ENCODE measurements around the gene BCR. TPM values are rescaled to one million over a fixed set of nuclear protein-coding genes. Genes with fewer than 3 reads are reported as not detected.

Gene BCR
- polyA plus RNA-seq, 1 donor = 13.9 TPM

DNA sequence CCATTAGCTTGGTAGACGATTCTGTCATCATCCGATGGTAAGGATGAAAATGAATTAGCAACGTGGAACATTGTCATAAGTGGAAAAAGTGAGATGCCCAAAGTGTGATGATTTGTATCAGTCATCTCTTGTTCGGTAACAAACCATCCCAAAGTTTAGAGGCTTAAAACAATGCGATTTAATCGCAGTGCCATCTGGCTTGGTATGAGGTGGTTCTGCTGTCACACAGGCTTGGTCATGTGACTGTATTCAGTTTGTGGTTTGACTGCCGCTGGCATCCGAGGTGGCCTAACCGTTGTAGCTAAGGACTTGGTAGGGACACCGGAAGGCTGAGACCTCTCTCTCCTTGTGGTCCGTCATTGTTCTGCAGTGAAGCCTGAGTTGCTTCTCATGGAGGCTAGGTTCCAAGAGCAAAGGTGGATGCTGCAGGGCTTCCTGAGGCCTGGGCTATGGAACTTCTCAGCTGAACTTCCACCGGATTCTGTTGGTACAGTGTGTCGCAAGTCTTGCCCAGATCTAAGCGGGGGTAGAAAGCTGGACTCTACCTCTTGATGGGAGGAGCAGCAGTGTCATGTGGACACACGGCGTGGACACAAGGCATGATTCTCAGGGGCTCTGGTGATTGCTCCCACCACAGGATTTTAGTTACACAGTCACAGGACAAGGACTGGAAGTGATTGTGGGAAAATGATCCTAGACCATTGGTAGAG is 36.3 kb downstream of the BCR start:
- DNase-seq (ENCODE audit: low read depth) = no peak

DNA sequence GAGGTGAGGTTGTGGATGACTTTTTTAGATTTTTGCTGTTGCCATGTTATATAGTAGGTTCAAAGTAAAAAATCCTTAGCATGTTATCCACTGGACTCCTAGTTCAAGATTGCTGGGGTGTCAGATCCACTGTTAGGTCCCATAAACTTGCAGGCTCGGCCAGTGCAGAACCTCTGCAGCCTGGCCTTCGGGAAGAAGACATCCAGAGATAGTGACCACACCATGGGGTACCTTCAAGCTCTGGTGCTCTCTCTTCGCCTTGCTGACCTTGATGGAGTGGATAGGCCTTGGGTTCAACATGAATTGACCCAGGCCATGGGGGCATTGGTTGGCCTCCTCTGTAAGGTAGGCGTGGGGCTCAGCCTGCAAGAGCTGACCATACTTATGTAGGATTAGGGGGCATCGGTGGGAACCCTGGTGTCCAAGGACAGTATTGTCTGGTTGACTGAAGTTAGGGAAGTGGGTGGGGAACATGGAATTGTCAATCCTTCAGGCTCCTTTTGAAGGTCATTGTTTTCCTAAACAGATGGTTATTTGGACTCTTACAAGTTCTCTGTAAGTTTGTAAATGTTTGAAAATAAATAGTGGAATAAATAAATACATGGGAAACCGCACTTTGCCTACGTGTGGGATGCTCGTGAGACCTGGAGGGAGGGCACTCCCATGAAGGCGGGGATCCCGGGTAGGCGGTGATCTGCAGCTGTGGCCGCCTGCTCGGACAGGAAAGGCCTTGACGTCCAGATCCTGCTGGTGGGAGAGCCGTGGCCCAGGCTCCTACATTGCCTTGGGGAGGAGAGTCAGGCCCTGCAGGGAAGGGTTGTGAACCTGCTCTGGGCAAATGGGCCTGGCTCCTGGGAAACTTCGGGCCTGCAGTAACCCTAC is 37.1 kb downstream of the BCR start:
- no peak for DNase-seq (ENCODE audit: low read depth)

DNA sequence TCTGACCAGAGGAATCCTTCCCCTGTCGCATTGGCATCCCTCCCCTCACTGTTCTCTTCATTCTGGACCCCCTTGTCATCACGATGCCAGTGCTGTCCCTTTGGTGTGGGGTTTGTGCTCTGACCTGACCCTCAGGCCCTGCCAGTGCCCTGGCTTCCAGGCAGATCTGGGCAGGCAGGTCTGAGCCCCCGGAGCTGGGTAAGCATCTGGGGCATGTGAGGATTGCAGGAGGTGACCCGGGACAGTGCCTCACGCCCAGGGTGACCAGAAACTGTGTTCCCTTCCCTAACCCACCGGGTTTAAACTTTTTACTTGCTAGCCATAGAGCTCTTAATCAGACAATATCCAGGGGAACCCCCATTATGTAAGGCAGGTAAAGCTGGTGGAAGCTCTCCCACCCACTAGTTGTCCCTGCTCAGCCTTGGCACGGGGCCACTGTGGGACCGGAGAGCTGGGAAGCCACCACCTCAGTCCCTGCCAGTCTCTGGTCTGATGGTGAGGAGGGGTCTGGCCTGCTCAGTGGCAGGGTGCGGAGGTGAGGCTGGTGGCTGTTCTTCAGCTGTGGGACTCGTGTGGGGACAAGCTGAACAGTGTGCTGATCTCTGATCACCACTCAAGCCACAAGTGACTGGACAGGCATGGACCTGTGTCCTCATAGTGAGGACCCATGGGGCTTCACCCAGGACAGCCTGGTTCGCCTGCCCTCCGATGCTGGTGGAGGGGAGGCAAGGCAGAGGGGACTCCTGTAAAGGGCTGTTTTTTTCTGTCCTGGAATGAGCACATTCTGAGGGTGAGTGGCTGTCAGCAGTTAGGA is 38.0 kb downstream of the BCR start:
- DNase-seq (ENCODE audit: low read depth) = no peak

DNA sequence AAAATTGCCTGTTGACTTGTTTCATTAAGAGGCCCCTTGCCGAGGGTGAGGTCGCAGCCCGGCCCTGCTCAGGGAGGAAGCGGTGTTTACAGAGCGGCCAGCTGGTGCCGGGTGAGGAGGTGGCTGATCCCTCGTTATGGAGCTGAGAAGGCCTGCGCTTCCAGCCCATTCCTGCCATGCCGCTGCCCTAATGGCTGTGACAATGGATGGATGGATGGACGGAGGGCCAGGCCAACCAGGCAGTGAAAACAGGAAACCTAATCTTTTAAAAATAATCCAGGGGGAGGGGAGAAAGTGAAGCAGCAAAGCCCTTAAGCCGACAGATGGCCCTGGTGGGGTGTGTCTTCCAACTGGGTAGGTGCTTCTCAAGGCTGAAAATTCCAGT is 38.5 kb downstream of the BCR start:
- DNase-seq (ENCODE audit: low read depth) = no peak

GRCh38 chr22:23219317-23219716 is 39.0 kb downstream of the BCR start:
- no peak for DNase-seq (ENCODE audit: low read depth)

DNA sequence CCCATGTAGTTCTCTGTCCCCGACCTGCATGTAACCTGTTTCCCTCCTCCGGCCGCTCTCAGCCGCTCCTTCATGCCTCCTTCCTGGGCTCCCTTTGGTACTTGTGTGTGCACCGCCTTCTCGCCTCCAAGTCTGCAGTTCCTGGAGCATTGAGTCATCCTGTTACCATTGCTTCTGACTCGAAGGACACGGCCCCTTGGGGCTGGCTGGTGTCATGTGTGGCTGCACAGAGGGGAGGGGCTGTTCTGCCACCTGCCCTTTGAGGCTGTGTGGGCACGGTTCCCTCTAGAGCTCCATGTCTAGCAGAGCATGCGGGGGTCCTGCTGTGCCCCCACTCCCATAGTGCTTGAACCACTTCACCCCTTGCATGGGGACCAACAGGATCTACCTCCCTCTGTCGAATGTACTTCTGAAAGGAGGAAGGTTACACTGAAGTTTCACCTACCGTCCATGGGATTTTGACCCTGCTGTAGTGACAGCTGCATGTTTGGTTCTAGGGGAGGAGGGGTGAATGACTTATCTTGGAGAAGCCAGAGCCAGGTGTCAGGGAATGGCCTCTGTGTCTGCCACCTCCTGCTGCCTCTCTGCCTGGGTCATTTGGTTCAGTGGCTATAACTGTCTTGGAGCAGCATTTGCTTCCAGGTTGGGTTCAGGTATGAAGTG is 39.6 kb downstream of the BCR start:
- no peak for DNase-seq (ENCODE audit: low read depth)

DNA sequence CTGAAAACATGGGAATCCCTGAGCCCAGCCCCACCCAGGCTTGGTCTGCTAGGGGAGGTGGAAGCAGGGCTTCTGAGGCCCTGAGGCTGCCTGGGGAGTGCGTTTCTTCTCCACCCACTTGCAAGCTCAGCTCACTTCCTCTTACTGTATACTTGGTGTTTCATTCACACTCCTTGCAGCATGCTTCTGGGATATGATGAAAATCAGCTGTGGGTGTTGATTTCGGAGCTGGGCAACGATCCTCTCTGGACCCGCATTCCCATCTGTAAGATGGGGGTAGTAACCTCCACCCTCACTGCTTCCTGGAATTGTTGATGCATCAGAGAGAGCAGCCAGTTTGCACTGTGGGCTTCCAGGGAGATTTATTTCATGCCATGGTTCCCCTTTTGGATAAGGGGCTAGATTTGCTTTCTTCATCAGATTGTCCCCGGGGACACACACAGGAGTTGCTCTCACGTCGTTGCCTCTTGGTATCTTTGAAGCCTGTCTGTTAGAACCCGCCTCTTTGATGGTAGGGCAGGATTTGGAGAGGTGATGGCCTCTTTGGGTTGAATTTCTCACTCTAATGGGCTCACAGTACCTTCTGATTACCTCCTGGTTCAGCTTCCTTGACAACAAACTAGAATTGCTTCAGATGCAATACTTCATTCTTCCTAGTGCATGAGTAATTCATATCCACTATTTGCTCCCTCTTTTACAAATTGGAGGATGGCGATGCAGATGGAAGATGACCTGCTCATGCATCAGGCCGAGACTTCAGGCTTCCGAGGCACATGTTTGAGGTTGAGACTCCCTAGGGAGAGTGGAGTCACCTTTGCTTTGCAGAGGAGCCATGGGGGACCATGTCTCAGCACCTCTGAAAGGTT is 40.4 kb downstream of the BCR start:
- DNase-seq (ENCODE audit: low read depth) = no peak

- DNase-seq (ENCODE audit: low read depth) = no peak
Measured at GRCh38 chr22:23221351-23221804, 41.1 kb downstream of the BCR start.

- no peak for DNase-seq (ENCODE audit: low read depth)
Measured at GRCh38 chr22:23222033-23222792, 41.9 kb downstream of the BCR start.

DNA sequence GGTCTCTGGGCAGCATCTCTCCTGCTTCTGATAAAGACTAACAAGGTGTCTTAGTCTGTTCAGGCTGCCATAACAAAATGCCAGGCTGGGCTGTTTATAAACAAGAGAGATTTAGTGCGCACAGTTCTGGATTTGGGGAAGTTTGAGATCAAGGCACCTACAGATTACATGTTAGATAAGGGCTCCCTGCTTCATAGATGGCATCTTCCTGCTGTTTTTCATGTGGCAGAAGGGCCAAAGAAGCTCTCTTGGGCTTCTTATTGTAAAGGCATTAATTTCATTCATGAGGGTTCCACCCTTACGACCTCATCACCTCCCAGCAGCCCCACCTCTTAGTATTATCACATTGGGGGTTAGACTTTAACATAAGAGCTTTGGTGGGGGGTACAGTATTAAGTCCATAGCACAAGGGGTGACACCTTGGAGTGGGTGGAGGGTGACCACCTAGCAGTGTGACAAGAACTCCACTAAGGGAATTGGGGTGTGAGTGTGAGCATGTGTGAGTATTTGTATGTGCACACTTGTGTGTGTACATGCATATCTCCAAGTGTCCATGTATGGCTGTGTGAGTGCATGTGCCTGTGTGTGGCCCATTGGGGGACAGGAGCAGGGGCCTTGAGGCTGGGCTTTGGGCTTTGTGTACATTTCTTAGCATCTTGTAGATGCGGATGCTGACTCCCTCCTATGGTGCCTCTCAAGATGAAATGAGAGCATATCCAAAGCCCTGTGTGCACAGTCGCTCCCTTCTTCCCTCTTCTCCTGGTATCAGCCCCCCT is 42.7 kb downstream of the BCR start:
- DNase-seq (ENCODE audit: low read depth) = no peak

DNA sequence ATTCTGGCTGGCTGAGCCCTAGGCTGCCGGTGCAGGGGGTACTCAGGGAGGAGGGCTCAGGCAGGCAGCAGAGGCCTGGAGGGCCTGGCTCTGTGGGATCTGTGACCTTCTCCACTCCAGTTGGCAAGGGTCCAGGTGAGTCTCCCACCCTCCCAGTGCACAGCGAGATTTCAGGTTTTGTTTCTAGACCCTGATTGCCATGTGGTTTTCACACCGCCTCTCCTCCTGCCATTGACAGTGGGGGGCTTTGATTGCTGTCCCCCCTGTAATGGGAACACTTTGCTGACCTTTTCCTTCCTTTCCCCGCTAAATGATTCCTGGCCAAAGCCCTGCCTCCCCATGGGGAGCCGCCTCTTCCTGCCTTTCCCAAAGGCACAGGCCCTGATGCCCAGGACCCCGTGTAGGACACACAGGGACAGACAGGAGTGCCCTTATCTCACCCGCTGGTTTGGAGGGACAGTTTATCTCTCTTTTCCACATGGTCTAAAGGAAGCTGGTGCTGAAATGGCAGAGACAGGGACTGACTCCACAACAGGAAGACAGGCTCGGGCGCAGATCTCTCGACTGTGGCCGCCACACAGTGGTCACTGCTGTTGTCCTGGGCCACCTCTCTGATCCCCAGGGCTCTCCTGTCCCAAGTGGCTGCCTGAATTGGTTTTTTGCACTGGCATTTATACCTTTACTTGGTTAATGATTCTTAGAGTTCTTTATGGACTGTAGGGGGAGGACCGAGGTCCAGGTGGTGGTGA is 43.4 kb downstream of the BCR start:
- no peak for DNase-seq (ENCODE audit: low read depth)

GRCh38 chr22:23224846-23225245 is 44.5 kb downstream of the BCR start:
- DNase-seq (ENCODE audit: low read depth) = no peak

GRCh38 chr22:23225337-23225723 is 45.0 kb downstream of the BCR start:
- DNase-seq (ENCODE audit: low read depth) = no peak

GRCh38 chr22:23225724-23226496 is 45.6 kb downstream of the BCR start:
- no peak for DNase-seq (ENCODE audit: low read depth)

DNA sequence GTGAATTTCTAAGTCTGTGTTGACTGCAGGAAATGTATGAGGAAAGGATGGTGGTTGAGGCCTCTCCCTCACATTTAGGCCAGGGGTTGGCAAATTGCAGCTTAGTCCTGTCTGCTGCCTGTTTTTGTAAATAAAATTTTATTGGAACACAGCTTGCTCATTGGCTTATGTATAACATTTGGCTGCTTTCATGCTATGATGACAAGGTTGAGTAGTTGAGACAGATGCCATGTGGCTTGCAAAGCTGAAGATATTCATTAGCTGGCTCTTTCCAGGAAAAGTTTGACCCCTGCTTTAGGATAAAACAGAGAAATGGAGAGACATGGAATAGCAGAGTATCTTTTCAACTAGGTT is 46.2 kb downstream of the BCR start:
- no peak for DNase-seq (ENCODE audit: low read depth)

DNA sequence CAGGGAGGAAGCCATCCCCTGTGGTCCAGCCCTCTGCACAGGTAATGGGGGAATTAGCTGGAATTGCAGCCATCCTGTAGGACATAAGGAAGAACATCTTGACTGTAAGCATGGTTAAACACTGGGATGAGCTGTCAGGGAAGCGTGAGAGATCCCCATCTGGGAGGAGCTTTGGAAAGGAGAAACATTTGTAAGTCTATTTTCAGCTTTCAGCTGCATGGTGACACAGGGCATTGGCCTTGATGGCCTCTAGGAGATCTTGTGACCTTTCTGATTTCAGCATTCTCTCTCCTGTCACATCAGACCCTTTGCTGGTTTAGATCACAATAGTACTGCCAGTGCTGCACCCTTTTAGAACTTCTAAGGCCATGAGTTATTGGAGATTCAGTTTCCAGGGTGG is 47.1 kb downstream of the BCR start:
- no peak for DNase-seq (ENCODE audit: low read depth)

GRCh38 chr22:23228503-23228902 is 48.2 kb downstream of the BCR start:
- no peak for DNase-seq (ENCODE audit: low read depth)

- no peak for DNase-seq (ENCODE audit: low read depth)
Measured at GRCh38 chr22:23229646-23230045, 49.3 kb downstream of the BCR start.
